ENCODE measurements around the gene ANKLE2. TPM values are rescaled to one million over a fixed set of nuclear protein-coding genes. Genes with fewer than 3 reads are reported as not detected.

The ANKLE2 gene
- total and polyA plus RNA-seq, 2 of the 8 experiments (the other 6 are each of a cell fraction or from before 2014, with no cell fraction given), result 41.0 to 64.9 TPM

DNA sequence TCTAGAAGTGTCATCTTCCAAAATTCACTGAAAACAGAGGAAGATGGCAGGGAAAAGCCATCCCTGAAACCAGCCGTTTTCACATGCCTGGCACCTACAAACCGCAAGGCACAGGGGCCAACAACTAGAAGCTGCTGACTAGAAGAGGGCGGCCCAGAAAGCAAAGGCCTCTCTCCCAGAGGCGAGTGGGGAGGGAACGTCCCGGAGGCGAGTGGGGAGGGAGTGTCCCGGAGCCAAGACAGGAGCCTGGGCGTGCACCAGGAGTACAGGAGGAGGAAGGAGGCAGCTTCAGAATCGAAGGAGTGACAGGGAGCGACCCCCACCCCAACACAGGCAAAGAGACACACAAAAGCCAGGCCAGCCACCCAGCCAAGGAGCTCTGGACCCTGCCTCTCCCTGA lies 21.0 kb downstream of the ANKLE2 start (continued):
- no peak for TF ChIP-seq TBP (IDR thresholded peaks at IDR 0.05; ENCODE audit: low read depth, low read length)
- TF ChIP-seq, protein P1, sequence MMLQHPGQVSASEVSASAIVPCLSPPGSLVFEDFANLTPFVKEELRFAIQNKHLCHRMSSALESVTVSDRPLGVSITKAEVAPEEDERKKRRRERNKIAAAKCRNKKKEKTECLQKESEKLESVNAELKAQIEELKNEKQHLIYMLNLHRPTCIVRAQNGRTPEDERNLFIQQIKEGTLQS (IDR thresholded peaks at IDR 0.05; ENCODE audit: insufficient read depth, low read depth, low read length), result no peak
- no peak for TF ChIP-seq ZNF274 (IDR thresholded peaks at IDR 0.05; ENCODE audit: borderline replicate concordance, extremely low read depth, low read length)

Measured in H1 (cell line).